Pancreas (tissue), 10 donors: ENCODE data around the gene VPS35L. TPM values are rescaled to one million over a fixed set of nuclear protein-coding genes. Genes with fewer than 3 reads are reported as not detected.

ENCODE experiments used
- ATAC-seq, 4 donors: fragments of 200-7000 bp; cut with Tn5 transposase; one replicate each; pipeline versions ENCODE4 v1.8.0 to v1.9.1; 2020; ENCODE audit warnings: mild to moderate bottlenecking in 4 of 4, moderate library complexity in 4 of 4
- DNase-seq, 6 donors: peaks; one replicate each; pipeline ENCODE4 v3.0.0-alpha.2; 2020
- FAIRE-seq: peaks from 2 replicates; lab custom pipeline; 2012; peaks lifted over from hg19 to GRCh38; lab: Jason Lieb, UNC
- H3K27ac ChIP-seq, 4 donors: fragments of 200-600 bp; sonication (generic); 1 replicate in 3 of 4; 2 replicates in 1 of 4; pipeline versions ENCODE4 v1.5.0 to v1.8.0; 2020
- H3K27me3 ChIP-seq, 4 donors: fragments of 200-600 bp; one replicate each; pipeline ENCODE4 v1.8.0; 2021
- H3K36me3 ChIP-seq, 3 donors: fragments of 200-600 bp; sonication (generic) in 1 of 3; one replicate each; pipeline versions ENCODE4 v1.5.0 to v1.8.0; 2020 to 2021
- H3K4me1 ChIP-seq, 3 donors: fragments of 200-600 bp; one replicate each; pipeline ENCODE4 v1.8.0; 2021
- H3K4me3 ChIP-seq, 4 donors: fragments of 200-600 bp; sonication (generic) in 2 of 4; one replicate each; pipeline versions ENCODE4 v1.5.0 to v1.8.0; 2020 to 2021
- H3K9me3 ChIP-seq, 4 donors: fragments of 200-600 bp; one replicate each; pipeline ENCODE4 v1.8.0; 2021
- WGBS, 2 donors: extraction: QIAGEN DNeasy Blood & Tissue Kit; methylation state at CpG; one replicate each; pipeline ENCODE4 v1.1.7; 2013; 5-methylcytosine and 5-hydroxymethylcytosine counted together
- intact Hi-C, 3 donors: fragments of 100-400 bp; cut with DNase I; formaldehyde crosslinking; loops; one replicate each; pipeline versions ENCODE4 v1.11.1 to v1.14.2; 2022
- polyA plus RNA-seq, 2 donors: library from polyadenylated mRNA; stranded (reverse); fragments of 200-250 nt; gene quantifications; one replicate each; pipeline ENCODE4 v1.2.3, GENCODE V29; 2013
- total RNA-seq, 6 donors: library from RNA; stranded (reverse); fragmentation: NEBNext Ultra II Directional in 4 of 6; extraction: Animal tissue kit (Norgen Biotek cat#: 25700) in 4 of 6; gene quantifications; one replicate each; pipeline versions ENCODE4 v1.2.1 to v1.2.4, GENCODE V29; 2021 to 2023
- TF ChIP-seq, protein P1 (sequence below), 4 donors: fragments of 200-600 bp; sonication (generic) in 3 of 4; IDR thresholded peaks; one replicate each; pipeline versions ENCODE4 v1.5.0 to v1.8.0; 2021; ENCODE audit warnings: antibody characterized with exemption in 4 of 4
- donor health status: healthy with polysubstance abuse.
- donor health status: DM: no; HTN: no; CAD: no; lungs with moderate emphysema.
- donor health status: DM: no; HTN: no; CAD: no.
- donor health status: control.
- donor health status: control.
- donor health status: Bipolar disorder and iron deficiency.
- donor health status: DM: yes; HTN: yes; CAD: no.
- donor health status: DM: no; HTN: no; CAD: no.
- donor health status: DM: no; HTN: no; CAD: no.
- donor health status: DM: yes; HTN: yes; CAD: no.

VPS35L gene
- total and polyA plus RNA-seq, 8 donors, result 15.2 to 35.3 (median 22.3) TPM

- Histone ChIP-seq H3K27me3 (no peaks in the 10 kb centered on the region), H3K9me3 (no peaks in the 10 kb centered on the region), H3K27ac (no peak overlapping the region), H3K36me3 (no peaks in the 10 kb centered on the region), H3K4me3 (no peak overlapping the region), H3K4me1 (no peaks in the 10 kb centered on the region)
- intact Hi-C loops, result no loop called here
- TF ChIP-seq, protein P1, sequence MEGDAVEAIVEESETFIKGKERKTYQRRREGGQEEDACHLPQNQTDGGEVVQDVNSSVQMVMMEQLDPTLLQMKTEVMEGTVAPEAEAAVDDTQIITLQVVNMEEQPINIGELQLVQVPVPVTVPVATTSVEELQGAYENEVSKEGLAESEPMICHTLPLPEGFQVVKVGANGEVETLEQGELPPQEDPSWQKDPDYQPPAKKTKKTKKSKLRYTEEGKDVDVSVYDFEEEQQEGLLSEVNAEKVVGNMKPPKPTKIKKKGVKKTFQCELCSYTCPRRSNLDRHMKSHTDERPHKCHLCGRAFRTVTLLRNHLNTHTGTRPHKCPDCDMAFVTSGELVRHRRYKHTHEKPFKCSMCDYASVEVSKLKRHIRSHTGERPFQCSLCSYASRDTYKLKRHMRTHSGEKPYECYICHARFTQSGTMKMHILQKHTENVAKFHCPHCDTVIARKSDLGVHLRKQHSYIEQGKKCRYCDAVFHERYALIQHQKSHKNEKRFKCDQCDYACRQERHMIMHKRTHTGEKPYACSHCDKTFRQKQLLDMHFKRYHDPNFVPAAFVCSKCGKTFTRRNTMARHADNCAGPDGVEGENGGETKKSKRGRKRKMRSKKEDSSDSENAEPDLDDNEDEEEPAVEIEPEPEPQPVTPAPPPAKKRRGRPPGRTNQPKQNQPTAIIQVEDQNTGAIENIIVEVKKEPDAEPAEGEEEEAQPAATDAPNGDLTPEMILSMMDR (IDR thresholded peaks at IDR 0.05), result no peak
- 77% methylated on average over 3 of the region's 3 CpGs for WGBS, 2 donors
- no peak for DNase-seq
- FAIRE-seq, result no peak
- ATAC-seq, result no peak
Measured at GRCh38 chr16:19621445-19621844, 65.9 kb downstream of the VPS35L start.

- H3K36me3 ChIP-seq, result peaks cover 0 to 5% (median 0%) of the 10 kb centered on the region in 3 donors
- intact Hi-C loops, result no loop called here
- ATAC-seq (no peak), DNase-seq (no peak), FAIRE-seq (no peak)
- WGBS, 2 donors, result 89 to 98% methylated on average over 6 of the region's 6 CpGs
- H3K4me1 ChIP-seq, result no peaks in the 10 kb centered on the region
- no peak overlapping the region for H3K27ac ChIP-seq
- TF ChIP-seq, protein P1 (IDR thresholded peaks at IDR 0.05), result no peak
- no peak overlapping the region for H3K4me3 ChIP-seq
- no peaks in the 10 kb centered on the region for H3K27me3 ChIP-seq
- no peaks in the 10 kb centered on the region for H3K9me3 ChIP-seq
Measured at GRCh38 chr16:19625039-19625438, 69.5 kb downstream of the VPS35L start.

DNA sequence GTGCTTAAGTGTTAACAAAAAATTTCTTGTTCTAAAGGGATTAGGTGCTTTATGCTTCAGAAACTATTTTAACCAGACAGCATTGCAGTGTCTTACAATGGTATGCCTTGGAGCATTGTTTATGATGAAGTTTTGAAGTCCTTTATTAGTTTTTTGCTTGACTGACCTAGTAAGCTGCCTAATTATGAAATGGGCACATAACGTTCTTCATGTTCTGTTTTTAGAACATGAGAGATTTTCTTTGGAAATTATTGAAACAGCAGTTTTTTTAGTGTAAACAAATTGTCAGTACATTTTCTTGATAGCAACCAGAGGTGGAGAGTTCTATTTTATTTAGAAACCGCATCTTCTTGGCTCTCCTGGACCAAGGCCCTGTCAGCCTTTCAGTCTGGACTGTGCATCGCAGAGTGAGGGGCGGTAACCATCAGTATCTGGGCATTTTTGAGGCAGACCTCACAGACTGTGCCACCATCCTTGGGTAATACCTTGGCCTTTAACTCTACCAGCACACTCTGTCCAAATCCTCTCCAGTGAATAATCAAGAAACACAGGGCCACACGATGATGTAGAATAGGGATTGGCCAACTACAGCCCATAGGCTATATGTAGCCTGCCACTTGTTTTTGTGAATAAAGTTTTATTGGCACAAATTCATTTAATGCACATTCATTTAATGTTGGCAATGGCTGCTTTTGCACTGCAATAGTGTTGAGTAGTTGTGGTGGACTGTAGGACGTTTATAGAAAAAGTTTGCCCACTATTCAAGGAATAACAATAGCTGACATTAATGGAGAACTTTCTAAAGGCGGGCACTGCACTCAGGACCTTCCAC lies 81.1 kb downstream of the VPS35L start:
- FAIRE-seq (no peak), DNase-seq (no peak), ATAC-seq (no peak)
- H3K9me3 ChIP-seq, result no peaks in the 10 kb centered on the region
- WGBS, 2 donors, result 86 to 91% methylated on average over 7 of the region's 7 CpGs
- peaks cover 0 to 25% (median 19%) of the 10 kb centered on the region in 3 donors for H3K36me3 ChIP-seq
- TF ChIP-seq, protein P1 (IDR thresholded peaks at IDR 0.05), result no peak
- H3K27ac ChIP-seq, result no peak overlapping the region
- H3K4me3 ChIP-seq, result no peak overlapping the region
- intact Hi-C loops, result no loop called here
- H3K27me3 ChIP-seq, result no peaks in the 10 kb centered on the region
- H3K4me1 ChIP-seq, result no peaks in the 10 kb centered on the region

GRCh38 chr16:19639986-19640421 lies 84.5 kb downstream of the VPS35L start:
- ATAC-seq (no peak), FAIRE-seq (no peak)
- TF ChIP-seq, protein P1 (IDR thresholded peaks at IDR 0.05), result no peak

GRCh38 chr16:19642501-19642900 lies 87.0 kb downstream of the VPS35L start:
- DNase-seq (no peak), ATAC-seq (no peak), FAIRE-seq (no peak)
- TF ChIP-seq, protein P1 (IDR thresholded peaks at IDR 0.05), result no peak
- H3K4me1 ChIP-seq, result no peaks in the 10 kb centered on the region
- peaks cover 0 to 16% (median 5%) of the 10 kb centered on the region in 3 donors for H3K36me3 ChIP-seq
- no peak overlapping the region for H3K4me3 ChIP-seq
- whole genome bisulfite sequencing, 2 donors, result 95 to 98% methylated on average over 4 of the region's 4 CpGs
- H3K27ac ChIP-seq, result no peak overlapping the region
- no peaks in the 10 kb centered on the region for H3K9me3 ChIP-seq
- intact Hi-C loops, result no loop called here
- H3K27me3 ChIP-seq, result no peaks in the 10 kb centered on the region

More at GRCh38 chr16:19639986-19640421, 84.5 kb downstream of the VPS35L start:
- H3K27me3 ChIP-seq, result no peaks in the 10 kb centered on the region
- intact Hi-C loops, result no loop called here
- H3K36me3 ChIP-seq, result peaks cover 0 to 16% (median 9%) of the 10 kb centered on the region in 3 donors
- H3K27ac ChIP-seq, result no peak overlapping the region
- H3K9me3 ChIP-seq, result no peaks in the 10 kb centered on the region
- H3K4me3 ChIP-seq, result no peak overlapping the region
- no peaks in the 10 kb centered on the region for H3K4me1 ChIP-seq
- 69 to 72% methylated on average over 8 of the region's 8 CpGs for WGBS, 2 donors
- DNase-seq, result no peak
